ENCODE data around the gene SNX2.

DNA sequence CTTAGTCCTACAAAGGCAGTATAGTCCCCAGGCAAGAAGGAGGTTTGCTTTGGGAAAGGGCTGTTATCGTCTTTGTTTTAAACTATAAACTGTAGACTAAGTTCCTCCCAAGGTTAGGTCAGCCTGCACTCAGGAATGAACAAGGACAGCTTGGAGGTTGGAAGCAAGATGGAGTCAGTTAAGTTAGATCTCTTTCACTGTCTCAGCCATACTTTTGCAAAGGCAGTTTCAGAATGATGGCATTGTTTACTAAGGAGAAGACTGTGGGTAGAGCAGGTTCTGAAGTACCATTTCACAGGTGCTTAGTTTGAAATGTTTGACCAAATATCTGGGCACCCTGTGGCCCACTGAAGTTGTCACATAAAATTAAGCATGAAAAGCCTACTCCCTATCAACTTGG is 90.0 kb downstream of the SNX2 start:
- TF ChIP-seq, protein P1, sequence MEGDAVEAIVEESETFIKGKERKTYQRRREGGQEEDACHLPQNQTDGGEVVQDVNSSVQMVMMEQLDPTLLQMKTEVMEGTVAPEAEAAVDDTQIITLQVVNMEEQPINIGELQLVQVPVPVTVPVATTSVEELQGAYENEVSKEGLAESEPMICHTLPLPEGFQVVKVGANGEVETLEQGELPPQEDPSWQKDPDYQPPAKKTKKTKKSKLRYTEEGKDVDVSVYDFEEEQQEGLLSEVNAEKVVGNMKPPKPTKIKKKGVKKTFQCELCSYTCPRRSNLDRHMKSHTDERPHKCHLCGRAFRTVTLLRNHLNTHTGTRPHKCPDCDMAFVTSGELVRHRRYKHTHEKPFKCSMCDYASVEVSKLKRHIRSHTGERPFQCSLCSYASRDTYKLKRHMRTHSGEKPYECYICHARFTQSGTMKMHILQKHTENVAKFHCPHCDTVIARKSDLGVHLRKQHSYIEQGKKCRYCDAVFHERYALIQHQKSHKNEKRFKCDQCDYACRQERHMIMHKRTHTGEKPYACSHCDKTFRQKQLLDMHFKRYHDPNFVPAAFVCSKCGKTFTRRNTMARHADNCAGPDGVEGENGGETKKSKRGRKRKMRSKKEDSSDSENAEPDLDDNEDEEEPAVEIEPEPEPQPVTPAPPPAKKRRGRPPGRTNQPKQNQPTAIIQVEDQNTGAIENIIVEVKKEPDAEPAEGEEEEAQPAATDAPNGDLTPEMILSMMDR (IDR thresholded peaks at IDR 0.05), result no peak
- TF ChIP-seq POLR2A (IDR thresholded peaks at IDR 0.05), result no peak
